ENCODE measurements around the gene HCRTR1. TPM values are rescaled to one million over a fixed set of nuclear protein-coding genes. Genes with fewer than 3 reads are reported as not detected.

HCRTR1 gene
- total RNA-seq, 2 experiments from 2014 or later, result not detected

- H3K27ac Mint-ChIP-seq, result no peak overlapping the region
- CTCF ChIA-PET, result no interaction called here
These were observed 21.4 kb upstream of the HCRTR1 start for GRCh38 chr1:31595836-31596736.

GRCh38 chr1:31596737-31597097 is 20.8 kb upstream of the HCRTR1 start:
- ATAC-seq (ENCODE audit: poor library complexity), result no peak
- H3K9me3 Mint-ChIP-seq, result no peaks in the 10 kb centered on the region

More at GRCh38 chr1:31595836-31596736, 21.4 kb upstream of the HCRTR1 start:
- Histone ChIP-seq H3K4me1 (ENCODE audit: insufficient read depth, low read length) (peaks cover 3% of the 10 kb centered on the region), H3K9me3 (ENCODE audit: control insufficient read depth in 1 of 2, insufficient read depth in 1 of 2, low read length in 2 of 2) (no peaks in the 10 kb centered on the region), H3K27ac (ENCODE audit: low read depth in 1 of 2, low read length in 2 of 2) (no peak overlapping the region), H3K4me3 (ENCODE audit: low read length) (no peak overlapping the region), H3K36me3 (ENCODE audit: insufficient read depth, low read length) (no peaks in the 10 kb centered on the region), H3K27me3 (ENCODE audit: control insufficient read depth in 1 of 2, insufficient read depth in 2 of 2, low read length in 2 of 2) (no peaks in the 10 kb centered on the region)
- Mint-ChIP-seq H3K9me3 (no peaks in the 10 kb centered on the region), H3K36me3 (ENCODE audit: low read depth) (no peaks in the 10 kb centered on the region), H3K4me1 (ENCODE audit: low read depth) (no peaks in the 10 kb centered on the region), H3K27me3 (peaks cover 28% of the 10 kb centered on the region), H3K4me3 (no peak overlapping the region)
- ATAC-seq (ENCODE audit: poor library complexity) (no peak), DNase-seq (no peak)
- TF ChIP-seq, protein P1, sequence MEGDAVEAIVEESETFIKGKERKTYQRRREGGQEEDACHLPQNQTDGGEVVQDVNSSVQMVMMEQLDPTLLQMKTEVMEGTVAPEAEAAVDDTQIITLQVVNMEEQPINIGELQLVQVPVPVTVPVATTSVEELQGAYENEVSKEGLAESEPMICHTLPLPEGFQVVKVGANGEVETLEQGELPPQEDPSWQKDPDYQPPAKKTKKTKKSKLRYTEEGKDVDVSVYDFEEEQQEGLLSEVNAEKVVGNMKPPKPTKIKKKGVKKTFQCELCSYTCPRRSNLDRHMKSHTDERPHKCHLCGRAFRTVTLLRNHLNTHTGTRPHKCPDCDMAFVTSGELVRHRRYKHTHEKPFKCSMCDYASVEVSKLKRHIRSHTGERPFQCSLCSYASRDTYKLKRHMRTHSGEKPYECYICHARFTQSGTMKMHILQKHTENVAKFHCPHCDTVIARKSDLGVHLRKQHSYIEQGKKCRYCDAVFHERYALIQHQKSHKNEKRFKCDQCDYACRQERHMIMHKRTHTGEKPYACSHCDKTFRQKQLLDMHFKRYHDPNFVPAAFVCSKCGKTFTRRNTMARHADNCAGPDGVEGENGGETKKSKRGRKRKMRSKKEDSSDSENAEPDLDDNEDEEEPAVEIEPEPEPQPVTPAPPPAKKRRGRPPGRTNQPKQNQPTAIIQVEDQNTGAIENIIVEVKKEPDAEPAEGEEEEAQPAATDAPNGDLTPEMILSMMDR (IDR thresholded peaks at IDR 0.05), result no peak
- POLR2A ChIA-PET, result no interaction called here
- intact Hi-C loops (cut with DNase I, micrococcal nuclease), result no loop called here

DNA sequence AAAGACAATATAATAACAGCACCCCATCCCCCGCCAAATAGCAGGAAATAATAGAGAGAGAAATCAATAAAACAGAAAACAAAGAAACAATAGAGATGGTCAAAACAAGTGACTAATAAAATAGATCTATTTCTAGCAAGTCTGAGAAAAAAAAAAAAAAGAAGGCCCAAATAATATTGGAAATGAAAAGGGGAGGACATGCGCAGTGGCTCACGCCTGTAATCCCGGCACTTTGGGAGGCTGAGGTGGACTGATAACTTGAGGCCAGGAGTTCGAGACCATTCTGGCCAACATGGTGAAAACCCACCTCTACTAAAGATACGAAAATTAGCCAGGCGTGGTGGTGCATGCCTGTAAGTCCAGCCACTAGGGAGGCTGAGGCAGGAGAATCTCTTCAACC is 18.5 kb upstream of the HCRTR1 start:
- H3K36me3 ChIP-seq (ENCODE audit: insufficient read depth, low read length), result no peaks in the 10 kb centered on the region
- no peak for DNase-seq
- H3K27ac Mint-ChIP-seq, result no peak overlapping the region
- no peaks in the 10 kb centered on the region for H3K4me1 ChIP-seq (ENCODE audit: insufficient read depth, low read length)
- no peaks in the 10 kb centered on the region for H3K9me3 Mint-ChIP-seq
- H3K27me3 Mint-ChIP-seq, result peaks cover 12% of the 10 kb centered on the region
- intact Hi-C loops (cut with DNase I, micrococcal nuclease), result no loop called here
- no peak overlapping the region for H3K27ac ChIP-seq (ENCODE audit: low read depth in 1 of 2, low read length in 2 of 2)
- TF ChIP-seq, protein P1 (IDR thresholded peaks at IDR 0.05), result no peak
- H3K4me3 Mint-ChIP-seq, result no peak overlapping the region
- no peak for ATAC-seq (ENCODE audit: poor library complexity)
- no peaks in the 10 kb centered on the region for H3K36me3 Mint-ChIP-seq (ENCODE audit: low read depth)
- no peaks in the 10 kb centered on the region for H3K9me3 ChIP-seq (ENCODE audit: control insufficient read depth in 1 of 2, insufficient read depth in 1 of 2, low read length in 2 of 2)
- no peaks in the 10 kb centered on the region for H3K27me3 ChIP-seq (ENCODE audit: control insufficient read depth in 1 of 2, insufficient read depth in 2 of 2, low read length in 2 of 2)
- ChIA-PET POLR2A (no interaction called here), CTCF (interaction anchor here (1.1 kb wide), 1 partner anchor 190 kb away, joined by 4 read pairs; no protein-coding TSS in a partner anchor)
- no peaks in the 10 kb centered on the region for H3K4me1 Mint-ChIP-seq (ENCODE audit: low read depth)
- H3K4me3 ChIP-seq (ENCODE audit: low read length), result no peak overlapping the region

More at GRCh38 chr1:31596737-31597097, 20.8 kb upstream of the HCRTR1 start:
- Histone ChIP-seq H3K27me3 (ENCODE audit: control insufficient read depth in 1 of 2, insufficient read depth in 2 of 2, low read length in 2 of 2) (no peaks in the 10 kb centered on the region), H3K9me3 (ENCODE audit: control insufficient read depth in 1 of 2, insufficient read depth in 1 of 2, low read length in 2 of 2) (no peaks in the 10 kb centered on the region), H3K27ac (ENCODE audit: low read depth in 1 of 2, low read length in 2 of 2) (no peak overlapping the region), H3K36me3 (ENCODE audit: insufficient read depth, low read length) (no peaks in the 10 kb centered on the region), H3K4me3 (ENCODE audit: low read length) (no peak overlapping the region), H3K4me1 (ENCODE audit: insufficient read depth, low read length) (peaks cover 3% of the 10 kb centered on the region)
- intact Hi-C loops (cut with DNase I, micrococcal nuclease), result no loop called here
- POLR2A ChIA-PET, result no interaction called here
- TF ChIP-seq, protein P1 (IDR thresholded peaks at IDR 0.05), result no peak
- no peak overlapping the region for H3K4me3 Mint-ChIP-seq
- no peaks in the 10 kb centered on the region for H3K36me3 Mint-ChIP-seq (ENCODE audit: low read depth)
- DNase-seq, result no peak
- H3K4me1 Mint-ChIP-seq (ENCODE audit: low read depth), result no peaks in the 10 kb centered on the region
- H3K27ac Mint-ChIP-seq, result no peak overlapping the region
- H3K27me3 Mint-ChIP-seq, result peaks cover 21% of the 10 kb centered on the region
- CTCF ChIA-PET, result no interaction called here

All from CD4-positive, alpha-beta T cell (primary cell).